HG03280 (cell line): ENCODE data around the gene SP3.

Experiments used
- ATAC-seq: cut with Tn5 transposase; IDR thresholded peaks from one replicate; pipeline ENCODE4 v1.9.1; 2021; ENCODE audit warnings: mild to moderate bottlenecking, moderate library complexity; ENCODE audit not compliant: unreplicated experiment

Gene SP3

DNA sequence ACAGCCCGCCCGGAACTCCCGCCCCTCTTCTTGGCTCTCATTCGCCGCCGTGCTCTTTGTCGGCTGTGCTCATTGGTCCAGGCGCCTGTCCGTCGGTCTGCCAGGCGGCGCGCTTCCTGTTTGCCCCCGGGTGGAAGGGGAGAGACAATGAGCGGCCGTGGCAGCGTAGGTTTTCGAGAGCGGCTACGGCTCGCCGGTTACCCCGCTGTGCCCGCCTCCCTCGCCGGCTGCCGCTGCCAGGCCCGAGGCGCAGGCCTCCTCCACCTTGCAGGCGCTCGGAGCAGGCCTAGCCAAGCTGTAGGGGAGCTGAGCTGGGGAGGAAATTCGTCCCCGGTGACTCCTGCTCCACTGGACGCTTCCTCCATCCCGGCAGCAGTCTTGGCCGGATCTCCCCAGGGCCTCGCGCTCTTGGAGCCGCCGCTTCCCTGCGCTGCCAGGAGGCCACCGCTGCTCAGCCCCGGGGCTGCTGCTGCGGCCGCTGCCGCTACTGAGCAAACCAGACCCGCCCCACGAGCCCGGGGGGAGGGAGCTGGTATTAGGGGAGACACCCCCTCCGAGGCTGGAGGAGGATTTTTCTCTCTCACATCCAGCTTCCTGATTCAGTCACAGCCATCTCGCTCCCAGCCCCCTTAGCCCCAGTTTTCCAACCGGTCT is at the start of gene SP3:
Gene SP3, minus strand, starts transcription at position 2 of the 654 bp plus-strand sequence. CDS start 202 bp downstream, outside the sequence.
- ATAC-seq = peak; percentile 78

DNA sequence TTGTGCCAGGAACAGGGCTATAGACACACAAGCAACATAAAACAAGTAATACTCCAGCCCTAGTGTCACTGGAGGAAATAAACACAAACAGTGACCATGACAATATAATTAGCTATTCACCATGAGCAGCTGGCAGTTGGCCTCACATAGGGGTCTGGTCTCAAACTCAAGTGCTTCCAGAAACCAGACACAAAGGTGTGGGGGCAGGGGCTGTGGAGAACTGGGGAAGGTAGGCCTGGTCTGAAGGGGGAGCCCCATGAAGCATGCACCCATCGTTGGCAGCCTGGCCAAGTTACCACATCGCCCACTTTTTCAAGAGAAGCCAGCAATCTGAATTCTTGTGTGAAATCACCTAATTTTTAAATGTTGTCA is 49.5 kb upstream of the SP3 start:
- no peak for ATAC-seq

DNA sequence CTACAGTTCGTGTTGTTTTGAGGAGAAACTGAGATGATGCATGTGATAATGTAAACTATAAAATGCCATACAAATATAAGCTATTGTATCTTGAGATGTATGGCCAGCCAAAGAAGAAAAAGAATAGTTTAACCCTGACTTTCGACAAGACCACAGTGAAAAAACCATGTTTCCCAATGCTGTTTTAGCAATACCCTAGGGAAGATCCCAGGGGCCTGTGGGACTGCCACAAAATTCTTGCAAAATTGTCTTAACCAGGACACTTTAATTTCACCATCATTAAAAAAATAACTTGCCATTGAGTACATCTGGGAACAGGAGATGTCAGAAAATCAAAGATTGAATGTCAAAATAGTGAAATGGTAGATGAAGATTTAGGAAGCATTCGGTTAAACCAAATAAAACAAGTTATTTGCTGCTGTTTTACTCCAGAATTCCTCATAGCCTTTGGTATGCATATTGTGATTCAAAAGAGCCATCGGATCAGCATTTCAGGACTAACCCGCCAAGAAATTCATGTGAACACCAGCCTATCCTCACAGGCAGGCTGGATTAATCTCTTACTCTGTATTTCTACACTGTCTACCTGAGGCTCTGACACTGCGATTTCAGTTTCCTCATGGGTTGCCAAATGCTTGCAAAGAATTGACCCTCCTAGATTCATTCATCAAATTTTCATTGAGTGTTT is 49.0 kb upstream of the SP3 start:
- ATAC-seq = no peak

DNA sequence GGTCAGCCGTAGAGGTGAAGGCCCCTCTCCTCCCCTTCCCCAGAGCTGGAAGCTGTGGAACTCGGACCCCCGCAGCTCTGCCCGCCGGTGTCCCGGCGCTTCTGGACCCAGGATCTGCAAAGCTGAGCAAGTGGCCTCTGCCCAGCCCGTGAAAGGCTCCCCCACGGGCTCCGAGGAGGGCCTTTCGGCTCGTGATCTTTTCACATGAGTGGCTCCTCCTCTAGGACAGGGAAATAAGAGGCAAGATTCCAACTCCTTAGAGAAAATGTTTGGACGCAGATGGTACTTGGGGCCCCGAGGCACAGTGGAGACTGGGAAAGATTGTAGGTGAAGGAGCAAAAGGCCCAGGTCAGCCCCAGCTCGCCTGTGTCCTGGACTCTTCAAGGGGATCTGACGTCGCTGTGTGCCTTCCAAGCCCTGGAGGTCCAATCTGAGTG is 48.2 kb upstream of the SP3 start:
- ATAC-seq = no peak

- ATAC-seq = no peak
Observed at GRCh38 chr2:174012347-174013314, 47.5 kb upstream of the SP3 start.

GRCh38 chr2:174011796-174012195 is 46.6 kb upstream of the SP3 start:
- no peak for ATAC-seq

- no peak for ATAC-seq
Observed at GRCh38 chr2:174011173-174011572, 46.0 kb upstream of the SP3 start.

GRCh38 chr2:174009488-174010223 is 44.5 kb upstream of the SP3 start:
- no peak for ATAC-seq

DNA sequence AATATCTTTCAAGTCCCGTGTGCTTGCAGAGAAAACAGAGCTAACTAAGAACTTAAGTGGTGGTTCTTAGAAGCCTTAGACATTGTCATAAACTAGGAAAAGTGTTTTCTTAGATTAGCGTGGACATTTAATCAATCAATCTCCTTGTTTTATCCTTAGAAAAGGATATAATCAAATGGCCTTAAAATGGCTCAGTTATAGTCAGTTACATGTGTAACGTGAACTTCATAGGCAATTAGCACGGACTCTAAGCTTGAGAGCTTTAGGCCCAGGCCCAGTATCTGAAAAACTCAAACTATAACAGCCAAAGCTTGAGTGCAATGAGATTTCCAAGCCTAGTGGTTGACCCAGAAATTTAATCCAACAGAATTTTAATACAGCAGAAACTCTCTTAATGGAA is 43.5 kb upstream of the SP3 start:
- ATAC-seq = no peak

DNA sequence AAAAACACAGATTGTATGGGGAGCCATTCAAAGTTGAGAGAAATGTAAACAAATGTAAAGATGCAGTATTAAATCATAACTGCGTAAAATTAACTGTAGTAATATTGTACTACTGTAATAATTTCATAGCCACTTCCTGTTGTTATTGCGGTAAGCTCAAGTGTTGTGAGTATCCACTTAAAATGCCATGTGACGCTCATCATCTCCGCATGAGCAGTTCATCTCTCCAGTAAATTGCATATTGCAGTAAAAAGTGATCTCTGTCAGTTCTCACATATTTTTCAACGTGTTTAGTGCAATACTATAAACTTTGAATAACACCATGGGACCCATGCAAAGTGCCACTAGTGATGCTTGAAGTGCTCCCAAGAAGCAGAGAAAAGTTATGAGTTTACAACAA is 41.8 kb upstream of the SP3 start:
- ATAC-seq = no peak

DNA sequence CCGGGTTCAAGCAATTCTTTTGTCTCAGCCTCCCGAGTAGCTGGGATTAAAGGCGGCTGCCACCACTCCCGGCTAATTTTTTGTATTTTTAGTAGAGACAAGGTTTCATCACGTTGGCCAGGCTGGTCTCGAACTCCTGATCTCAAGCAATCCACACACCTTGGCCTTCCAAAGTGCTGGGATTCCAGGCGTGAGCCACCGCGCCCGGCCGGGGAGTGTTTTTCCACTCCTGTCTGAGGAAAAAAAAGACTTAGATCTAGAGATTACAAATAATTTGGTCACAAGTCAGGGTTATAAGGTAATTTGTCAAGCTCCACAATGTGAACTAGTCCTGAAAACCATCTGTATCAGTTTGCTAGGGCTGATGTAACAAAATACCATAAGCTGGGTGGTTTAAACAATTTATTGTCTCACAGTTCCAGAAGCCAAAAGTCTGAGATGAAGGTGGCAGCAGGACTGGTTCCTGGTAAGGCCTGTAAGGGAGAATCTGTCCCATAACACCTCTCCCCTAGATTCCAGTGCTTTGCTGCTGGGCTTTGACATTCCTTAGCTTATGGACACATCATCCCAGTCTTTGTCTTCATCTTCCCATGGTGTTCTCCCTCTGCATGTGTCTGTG is 40.7 kb upstream of the SP3 start:
- no peak for ATAC-seq

DNA sequence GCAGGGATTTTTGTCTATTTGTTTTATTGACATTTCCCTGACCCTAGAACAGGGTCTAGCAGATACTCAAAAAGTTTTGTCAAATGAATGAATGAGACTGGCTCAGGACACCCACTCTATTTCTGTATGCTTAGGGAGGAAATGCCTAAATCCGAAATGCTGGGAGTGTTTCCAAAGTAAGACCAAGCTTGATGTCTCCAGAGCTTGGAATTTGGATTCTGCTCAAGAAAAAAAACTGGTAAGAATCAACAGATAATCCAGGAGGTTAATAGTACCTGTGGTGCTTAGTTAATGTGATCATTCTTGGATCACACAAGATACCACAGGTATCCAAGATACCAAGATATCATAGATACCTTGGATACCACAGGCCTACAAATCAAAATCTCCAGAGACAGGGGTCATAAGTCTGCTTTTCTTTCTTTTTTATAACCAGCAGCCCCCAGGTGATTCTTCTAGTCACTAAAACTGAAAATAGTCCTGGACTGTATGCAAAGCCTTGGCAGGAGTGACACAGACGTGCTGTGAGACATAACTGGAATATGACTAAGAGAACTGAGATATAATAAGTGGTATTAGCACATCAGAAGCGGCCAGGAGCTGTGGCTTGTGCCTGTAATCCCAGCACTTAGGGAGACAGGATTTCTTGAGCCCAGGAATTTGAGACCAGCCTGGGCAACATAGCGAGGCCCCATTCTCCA is 39.9 kb upstream of the SP3 start:
- peak; percentile 83 for ATAC-seq

DNA sequence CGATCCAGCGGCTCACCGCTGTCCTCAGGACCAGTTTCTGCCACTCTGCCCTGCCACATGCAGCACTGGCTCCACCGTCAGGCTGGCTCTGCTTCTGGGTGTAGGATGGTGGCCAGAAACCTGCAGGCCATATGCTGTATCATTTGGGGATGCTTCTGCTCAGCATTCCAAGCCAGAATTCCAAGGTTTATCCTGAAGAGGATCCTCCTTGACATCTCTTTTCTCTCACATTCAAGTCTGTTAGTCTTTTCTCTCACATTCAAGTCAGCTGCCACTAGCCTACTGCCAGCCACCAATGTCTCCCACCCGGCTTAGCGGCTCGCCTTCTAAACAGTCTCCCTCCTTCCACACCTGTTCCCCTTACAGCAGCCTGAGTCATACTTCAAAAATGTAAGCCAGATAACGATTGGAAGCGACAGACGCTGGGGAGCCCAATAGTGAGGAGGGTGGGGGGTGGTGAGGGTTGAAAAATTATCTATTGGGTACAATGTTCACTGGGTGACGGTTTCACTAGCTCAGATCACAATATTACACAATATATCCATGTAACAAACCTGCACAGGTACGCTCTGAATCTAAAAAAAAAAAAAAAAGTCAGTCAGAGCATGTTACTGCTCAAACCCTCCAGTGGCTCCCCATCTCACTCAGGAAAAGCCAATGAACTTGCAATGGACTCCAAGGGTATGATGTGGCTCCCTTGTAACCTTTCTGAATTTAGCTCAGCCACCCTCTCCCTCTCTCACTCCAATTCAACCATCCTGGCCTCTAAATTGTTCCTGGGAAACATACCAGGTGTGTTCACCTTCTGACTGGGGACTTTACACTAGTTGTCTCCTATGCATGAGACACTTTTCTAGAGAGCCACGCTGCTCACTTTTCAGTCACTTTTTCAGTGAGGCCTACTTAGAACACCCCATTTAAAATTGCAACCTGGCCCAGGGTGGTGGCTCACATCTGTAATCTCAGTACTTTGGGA is 38.8 kb upstream of the SP3 start:
- ATAC-seq = no peak

GRCh38 chr2:174002679-174003078 is 37.5 kb upstream of the SP3 start:
- ATAC-seq = no peak

DNA sequence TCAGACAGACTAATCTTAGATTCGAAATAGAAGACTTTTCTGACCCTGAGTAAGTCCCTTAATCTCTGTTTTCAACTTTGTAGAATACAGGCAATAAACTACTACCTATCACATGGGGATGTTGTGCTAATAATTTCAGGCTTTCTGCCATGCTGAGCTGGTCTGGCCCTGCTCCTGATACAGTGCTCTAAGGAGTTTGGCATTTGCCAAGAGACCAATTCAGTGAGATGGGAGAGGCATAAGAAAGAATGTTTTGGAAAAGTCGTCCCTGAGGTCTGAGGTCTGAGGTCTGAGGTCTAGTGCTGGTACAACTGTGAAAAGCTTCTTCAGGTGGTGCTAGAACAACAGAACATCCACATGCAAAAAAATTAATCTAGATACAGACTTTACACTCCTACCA is 35.9 kb upstream of the SP3 start:
- ATAC-seq = no peak

DNA sequence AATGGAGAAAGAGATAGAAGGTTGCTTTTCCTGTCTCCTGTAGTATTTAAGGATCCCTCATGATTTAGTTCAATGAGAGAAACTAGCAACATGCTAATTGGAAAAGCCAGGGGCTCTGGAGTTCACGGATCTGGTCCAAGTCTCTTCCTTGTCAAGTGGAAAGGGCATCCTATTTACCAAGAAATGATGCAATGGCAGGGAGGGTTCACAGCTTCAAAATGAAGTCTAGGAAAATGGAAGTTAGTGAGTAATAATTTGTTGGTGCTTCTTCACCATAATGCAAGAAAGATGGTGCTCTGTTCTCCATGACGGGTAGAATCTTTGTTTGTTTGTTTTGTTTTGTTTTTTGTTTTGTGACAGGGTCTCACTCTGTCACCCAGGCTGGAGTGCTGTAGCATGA is 34.6 kb upstream of the SP3 start:
- no peak for ATAC-seq

DNA sequence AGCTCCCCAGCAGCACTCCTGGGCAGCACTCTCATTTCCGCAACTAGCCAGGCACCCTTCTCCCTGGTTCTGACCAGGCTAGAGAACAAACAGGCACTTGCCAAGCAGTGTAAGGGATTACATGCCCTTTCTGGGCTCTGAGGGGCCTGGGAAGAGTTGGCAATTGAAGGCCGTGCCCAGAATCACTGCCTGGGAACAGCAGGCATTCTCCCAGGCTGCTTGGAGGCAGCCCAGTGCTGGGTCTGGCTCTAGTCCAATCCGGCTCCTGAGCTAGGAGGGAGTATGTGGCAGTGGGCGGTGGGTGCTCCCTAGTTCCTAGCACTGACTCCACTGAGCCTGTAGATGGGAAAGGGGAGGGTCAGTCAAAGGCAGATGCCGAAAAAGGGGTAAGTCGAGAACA is 34.1 kb upstream of the SP3 start:
- no peak for ATAC-seq

DNA sequence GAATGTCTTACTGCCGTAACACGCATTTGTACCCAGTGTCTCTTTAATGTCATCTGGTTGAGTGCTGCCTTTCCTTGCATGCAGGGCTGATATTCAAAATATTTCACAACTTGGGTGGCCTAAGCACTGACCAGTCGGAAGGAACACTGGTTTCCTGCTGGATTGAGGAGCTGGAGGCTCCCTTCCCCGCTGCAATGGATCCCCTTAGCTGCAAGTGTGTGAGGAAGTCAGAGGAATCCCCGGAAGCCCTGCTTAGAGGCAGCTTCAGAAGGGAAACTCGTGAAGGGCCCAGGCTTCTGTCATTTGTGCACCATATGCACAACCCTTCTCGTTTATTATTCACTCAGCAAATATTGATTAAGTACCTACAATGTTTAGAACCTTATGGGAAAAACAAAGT is 33.2 kb upstream of the SP3 start:
- ATAC-seq = no peak

- ATAC-seq = no peak
Observed at GRCh38 chr2:173997753-173998152, 32.6 kb upstream of the SP3 start.
